ENCODE results near the gene ST6GALNAC3.
A peak's percentile ranks its signal among the peaks of the same experiment; 100 is the strongest.

Gene ST6GALNAC3

DNA sequence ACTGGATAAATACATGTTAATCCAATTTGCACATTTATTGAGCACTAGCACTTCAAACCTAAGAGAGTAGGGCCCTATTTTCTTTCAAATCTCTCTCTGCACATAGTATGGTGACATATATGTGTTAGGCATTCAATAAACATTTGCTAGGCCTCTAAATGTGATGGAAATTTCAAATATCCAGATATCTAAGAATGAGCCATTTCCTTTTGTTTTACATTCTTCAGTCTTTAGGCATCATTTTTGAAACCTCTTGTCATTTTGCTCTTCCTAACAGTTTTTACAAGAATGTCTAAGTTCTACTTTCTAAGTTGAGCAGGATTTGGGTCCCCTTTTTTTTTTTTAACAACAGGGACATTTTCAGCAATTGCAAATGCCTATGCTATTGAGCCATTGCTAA, 397.0 kb downstream of the ST6GALNAC3 start:
- no peak for DNase-seq

DNA sequence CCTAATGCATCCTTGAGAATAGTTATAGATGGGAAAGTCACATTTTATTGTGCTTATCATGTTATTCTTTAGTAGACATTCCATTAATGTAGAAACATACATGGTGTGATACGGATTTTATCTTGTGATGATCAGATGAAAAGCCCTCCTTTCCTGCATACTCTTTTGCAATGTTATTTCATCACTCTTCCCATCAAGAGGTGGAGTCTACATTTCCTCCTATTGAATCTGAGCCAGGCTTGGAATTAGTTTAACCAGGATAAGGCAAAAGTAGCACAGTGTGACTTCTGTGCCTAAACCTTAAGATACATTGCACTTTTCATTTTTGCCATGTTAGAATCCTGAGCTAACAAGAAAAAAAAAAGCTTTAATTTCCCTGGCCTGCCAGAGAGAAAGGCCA, 399.0 kb downstream of the ST6GALNAC3 start:
- no peak for DNase-seq

DNA sequence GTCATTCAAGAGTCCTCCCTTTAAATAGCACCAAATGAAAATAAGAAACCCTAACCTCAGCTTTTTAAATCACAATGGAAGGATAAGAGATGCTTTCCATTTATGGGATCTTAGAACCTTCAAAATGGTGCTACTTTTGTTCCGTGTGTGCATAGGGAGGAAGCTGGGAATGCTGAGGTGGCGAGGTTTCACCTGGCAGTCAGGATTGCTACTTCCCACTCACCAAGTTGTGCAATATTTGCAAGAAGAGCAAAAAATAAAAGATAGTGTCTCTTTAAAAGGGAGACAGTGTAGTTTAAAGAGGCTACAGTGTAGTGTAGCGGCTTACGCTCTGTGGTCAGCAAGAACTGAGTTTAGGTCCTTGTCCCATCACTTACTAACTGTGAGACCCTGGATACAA, 400.4 kb downstream of the ST6GALNAC3 start:
- no peak for DNase-seq

DNA sequence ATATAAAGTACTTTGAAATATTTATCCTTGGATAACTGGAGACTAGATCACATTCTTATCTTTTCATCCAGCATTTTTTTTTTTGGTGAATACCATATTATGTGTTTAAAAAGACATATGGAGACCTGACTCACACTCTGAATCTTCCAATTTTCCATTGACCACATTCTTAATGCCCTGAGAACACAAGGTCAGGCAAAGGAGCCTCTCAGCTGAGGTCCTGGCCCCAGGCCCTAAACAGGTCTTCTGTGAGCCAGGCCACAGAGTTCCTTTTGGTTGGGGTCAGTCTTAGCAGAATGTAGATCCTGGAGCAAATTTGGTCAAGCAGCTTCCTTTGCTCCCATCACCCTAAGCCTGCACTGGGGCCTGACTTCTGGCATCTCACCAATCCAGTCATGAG, 402.6 kb downstream of the ST6GALNAC3 start:
- DNase-seq = no peak

DNA sequence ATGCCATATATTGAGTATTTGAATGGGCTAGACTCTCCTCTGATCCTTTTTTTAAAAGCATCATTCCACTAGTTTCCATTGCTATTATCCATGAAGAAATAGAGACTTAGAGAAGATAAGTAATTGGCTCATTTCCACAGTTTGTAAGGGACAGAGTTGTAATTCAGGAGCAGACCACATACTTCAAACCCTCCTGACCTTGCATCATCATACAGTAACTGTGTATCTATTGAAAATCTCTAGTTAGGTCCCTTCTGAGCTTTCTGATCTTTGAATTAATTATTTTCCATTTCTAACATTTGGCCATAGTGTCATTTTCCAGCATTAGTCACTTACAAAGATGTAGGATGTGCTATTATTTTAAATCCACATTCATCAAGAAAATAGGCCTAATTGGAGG, 406.3 kb downstream of the ST6GALNAC3 start:
- DNase-seq = no peak

DNA sequence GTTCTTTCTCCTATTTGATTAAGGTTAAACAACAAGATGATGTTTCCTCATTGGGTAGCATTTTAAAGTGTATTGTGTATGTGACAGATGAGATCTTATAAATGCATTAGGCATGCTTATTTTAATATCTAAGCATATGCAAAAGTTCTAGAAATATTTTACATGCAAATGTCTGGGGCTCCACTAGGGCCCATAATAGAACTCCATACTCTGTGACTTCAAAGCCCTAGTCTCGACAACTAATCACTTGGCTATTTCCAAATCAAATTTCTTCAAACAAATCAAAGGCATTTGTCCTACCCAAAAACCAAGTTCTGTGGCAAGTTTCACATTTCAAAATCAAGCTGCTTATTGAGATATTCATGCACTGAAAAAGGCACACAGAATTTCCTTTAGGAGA, 407.1 kb downstream of the ST6GALNAC3 start:
- DNase-seq = no peak

DNA sequence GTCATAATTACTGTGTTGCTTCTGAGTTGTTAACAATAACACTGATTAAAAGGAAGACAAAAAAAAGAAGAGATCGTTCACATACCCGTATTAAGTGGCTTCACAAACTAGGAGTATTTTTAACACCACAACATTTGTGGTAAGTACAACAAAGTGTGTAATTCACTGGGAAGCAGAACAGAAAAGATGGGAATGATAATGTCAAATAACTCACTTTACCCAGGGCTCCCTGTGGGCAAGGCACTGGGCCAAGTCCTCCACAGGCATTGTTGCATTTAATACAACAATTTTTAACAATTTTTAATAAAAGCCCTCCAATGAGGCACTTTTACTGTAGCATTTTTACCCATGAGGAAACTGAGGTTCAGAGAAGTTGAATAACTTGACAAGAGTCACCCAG, 407.7 kb downstream of the ST6GALNAC3 start:
- no peak for DNase-seq

DNA sequence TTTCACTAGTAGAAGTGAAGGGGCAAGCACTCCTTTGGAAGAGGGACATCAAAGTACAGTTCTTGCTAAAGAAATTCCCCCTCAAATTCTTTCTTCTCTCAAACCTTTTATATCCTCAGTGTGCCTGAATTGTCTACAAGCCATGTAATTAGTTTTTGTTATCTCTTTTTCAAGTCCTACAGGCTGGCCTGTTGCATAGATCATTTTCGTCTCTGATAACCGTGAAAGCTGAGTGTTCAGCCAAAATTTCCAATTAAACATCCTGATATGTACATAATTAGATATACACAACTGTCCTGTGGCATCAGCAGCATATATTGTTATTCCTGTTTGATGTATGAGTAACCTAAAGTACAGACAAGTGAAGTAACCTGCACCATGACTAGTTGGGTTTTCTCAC, 417.2 kb downstream of the ST6GALNAC3 start:
- DNase-seq = no peak

DNA sequence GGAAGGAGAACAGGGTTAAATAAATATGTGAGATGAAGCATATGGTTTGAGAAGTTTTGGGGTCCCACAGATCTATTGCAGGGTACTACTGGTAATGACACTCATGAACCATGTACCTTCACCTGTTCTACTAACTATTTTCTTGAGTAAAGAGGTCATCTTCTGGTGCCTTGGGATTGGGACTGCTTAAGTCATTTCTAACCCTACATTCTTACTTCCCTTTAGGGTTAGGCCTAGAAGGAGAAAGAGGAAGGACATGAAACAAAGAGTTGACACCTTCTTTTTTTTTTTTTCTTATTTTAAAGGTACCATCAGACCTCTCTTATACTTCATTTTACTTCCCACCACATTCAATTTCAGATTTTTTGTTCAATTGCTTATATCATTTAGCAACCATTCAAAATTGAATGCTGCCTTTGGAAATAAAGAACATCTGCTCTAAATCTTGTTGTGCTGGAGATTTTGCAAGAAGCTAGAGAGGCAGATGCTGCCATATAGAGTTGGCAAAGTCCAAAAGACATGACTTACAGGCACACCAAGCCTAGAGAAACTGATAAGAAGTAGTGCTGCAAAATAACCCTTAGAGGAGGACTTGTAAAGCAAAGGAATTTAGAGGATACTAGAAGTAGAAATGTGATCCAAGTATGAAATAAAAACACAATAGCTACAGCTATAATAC, 418.3 kb downstream of the ST6GALNAC3 start:
- no peak for DNase-seq

DNA sequence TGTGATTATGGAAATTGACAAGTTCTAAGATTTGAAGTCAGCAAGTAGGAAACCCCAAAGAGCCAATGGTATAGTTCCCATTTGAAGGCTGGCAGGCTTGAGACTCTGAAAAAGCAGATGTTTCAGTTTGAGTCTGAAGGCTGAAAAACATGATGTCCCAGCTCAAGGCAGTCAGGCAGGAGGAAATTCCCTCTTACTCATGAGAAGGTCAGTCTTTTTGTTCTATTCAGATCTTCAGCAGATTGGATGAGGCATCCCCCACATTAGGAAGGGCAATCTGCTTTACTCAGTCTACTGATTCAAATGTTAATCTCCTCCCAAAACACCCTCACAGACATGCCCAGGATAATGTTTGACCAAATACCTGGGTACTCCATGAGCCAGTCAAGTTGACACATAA, 420.3 kb downstream of the ST6GALNAC3 start:
- DNase-seq = peak; percentile 61

DNA sequence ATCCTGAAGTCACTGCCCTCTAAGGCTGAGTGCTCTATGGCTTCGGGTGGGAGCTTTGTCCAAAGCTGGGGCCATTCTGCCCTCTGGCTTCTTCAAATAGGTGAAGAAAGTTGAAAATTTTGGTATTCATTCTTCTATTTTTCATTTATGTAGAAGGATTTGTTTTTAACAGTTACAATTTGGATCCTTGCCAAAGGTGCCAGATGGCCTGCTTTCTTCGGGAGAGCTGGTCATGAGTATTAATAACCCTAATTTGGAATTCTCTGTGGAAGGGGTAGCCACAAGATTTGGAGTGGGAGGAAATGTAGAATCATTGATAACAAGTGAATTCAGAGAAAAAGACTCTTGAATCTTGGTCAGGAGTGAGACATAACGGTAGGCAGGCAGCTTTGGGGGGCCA, 422.3 kb downstream of the ST6GALNAC3 start:
- DNase-seq = no peak

DNA sequence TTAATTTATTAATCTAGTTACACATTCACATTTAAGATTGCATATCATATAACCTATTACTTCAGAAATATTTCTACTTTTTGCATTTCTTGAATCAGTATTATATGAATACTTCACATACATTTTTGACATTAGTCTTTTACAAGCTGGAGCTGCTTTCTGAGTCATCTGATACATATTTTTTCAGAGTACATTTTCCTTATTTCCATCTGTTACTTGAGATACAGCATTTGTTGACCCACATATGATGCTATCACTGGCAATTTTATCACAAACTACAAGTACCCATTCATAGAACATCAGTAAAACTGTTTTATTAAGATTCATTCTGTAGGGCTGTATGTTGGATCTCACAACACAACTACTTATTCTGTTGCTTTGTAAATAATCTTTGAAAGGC, 425.6 kb downstream of the ST6GALNAC3 start:
- DNase-seq = no peak

DNA sequence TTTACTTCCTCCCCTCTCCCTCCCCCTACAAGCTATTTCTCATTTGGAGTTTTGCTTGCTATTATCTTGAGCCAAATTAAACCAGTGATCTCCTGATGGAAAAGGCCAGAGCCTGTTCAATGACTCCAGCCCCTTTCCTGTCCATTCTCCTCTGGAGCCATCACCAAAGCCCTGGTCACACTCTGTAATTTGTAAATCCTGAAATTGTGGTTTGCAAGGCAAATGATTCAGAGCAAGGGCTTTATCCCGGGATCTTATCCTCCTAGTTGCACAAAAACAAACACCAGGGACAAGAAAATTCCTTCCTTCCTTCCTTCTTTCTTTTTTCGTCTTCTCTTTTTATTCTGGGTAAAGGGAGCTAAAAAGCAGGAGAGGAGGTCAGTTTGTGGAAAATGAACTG, 426.6 kb downstream of the ST6GALNAC3 start:
- DNase-seq = no peak

DNA sequence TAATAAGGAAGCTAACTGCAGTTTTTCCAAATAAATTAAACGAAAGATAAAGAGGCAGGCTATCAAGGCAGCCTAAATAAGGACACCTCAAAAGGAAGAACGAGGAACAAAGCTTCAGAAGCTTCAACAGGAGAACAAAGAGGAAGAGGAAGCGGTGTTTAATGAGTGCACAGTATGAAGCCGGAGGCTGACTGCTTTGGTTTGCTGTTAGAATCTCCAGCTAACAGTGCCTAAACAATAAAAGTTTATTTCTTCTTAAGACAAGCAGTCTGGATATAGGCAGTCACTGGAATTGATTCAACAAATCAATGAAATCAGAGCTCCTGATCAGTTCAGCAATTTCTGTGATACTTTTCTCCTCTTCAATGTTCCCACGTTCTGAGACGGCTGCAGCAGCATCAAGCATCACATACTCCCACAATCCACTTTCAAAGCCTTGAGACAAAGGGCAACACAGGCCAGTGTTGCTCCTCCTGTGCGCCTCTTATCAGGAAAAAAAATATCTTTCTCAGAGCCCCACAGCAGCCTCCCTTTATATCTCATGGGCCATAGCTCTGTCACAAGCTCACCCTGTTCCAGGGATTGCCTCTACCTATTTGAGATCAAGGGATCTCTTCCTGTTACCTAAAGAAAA, 427.2 kb downstream of the ST6GALNAC3 start:
- no peak for DNase-seq

DNA sequence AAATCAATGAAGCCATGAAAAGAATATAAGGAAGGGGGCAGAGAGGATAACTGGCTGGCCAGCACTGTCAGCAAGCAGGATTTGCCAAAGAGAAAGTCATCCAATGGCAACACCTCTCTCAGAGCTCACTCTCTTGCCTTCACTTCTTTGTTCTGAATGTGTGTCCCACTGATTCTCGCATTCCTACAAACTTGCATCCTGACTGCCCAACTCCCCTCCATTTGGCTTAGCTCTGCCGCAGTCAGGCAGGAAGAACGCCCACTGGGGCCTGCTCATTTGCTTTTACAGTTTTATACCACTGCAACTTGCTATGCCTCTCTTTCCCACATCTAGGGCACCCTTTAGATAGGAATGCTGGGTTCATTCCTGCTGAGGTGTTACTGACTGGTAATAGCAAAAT, 428.6 kb downstream of the ST6GALNAC3 start:
- no peak for DNase-seq

DNA sequence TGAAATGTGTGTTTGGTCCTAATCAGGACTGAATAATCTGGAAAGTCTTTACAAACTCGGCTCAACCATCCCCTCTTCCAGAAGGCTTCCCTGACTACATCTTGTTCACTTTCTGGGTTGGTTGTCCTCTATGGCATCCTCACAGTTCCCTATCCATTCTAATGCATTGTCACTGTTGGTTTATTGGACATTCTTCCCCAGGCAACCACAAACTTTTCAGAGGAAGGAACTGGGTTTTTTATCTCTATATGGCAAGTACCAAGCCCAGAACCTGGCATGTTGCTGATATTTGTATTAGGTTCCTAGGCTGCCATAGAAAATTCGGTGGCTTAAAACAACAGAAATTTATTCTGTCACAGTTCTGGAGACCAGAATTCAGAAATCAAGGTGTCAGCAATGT, 429.2 kb downstream of the ST6GALNAC3 start:
- no peak for DNase-seq

DNA sequence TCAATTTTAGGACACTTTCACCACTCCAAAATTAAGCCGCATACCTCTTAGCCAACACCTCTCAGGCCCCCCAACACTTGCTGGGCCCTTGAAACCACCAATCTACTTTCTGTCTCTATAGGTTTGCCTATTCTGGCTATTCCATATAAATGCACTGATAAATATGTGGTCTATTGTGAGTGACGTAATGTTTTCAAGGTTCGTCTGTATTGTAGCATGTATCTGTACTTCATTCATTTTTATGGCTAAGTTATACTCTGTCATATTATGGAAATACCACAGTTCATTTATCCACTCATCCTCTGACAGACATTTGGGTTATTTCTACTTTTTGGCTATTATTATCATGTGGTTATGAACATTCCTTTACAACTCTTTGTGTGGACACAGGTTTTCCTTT, 432.8 kb downstream of the ST6GALNAC3 start:
- no peak for DNase-seq

DNA sequence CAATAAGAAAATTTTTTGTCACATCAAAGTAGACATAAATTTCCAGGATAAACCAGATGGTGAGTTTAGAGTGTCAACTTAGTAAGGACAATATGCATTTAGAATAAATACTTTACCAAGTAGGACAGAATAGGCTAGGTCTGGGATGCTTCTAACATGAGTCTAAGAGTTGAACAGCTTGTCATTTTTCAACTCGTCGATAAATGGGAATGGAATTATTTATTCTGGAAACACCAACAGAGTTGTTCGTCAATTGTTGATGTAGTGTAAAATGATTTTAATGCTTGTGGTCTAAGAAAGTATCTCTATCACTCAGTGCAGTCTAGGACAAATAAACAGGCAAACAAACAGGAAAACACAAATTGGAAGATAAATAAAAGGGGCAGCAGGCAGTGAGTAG, 434.3 kb downstream of the ST6GALNAC3 start:
- DNase-seq = no peak

DNA sequence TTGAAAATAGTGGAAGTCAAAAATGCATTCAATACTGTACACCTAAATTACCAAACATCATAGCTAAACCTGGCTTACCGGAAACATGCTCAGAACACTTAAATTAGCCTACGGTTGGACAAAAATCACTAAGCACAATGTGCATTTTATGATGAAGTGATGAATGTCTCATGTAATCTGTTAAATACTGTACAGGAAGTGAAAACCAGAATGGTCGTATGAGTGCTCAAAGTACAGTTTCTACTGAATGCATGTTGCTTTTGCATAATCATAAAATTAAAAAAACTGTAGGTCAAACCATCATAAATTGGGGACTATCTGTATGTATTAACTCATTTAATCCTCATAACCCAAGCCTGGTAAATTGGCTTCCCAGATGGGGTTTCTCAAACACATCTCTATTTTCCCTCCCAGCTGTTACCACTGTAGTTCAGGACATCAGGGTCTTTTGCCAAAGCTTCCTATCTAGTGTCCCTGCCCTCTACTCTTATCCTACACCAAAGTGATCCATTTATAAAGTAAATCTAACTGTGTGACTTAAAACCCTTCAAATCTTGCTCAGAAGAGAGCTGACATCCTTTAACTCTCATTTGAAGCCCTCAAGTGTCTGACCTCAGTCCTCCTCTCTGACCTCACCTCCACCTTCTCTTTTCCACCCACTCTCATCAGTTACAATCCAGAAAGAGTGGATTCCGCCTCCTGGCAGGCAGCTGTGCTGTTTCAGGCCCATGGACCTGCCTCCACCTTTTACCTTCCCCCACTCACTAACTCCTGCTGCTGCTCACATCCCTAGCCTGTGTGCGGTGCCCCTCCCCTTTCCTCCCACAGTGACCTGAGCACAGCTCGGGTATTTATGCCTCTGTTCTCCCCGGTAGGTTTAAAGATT, 436.4 kb downstream of the ST6GALNAC3 start:
- DNase-seq = no peak

DNA sequence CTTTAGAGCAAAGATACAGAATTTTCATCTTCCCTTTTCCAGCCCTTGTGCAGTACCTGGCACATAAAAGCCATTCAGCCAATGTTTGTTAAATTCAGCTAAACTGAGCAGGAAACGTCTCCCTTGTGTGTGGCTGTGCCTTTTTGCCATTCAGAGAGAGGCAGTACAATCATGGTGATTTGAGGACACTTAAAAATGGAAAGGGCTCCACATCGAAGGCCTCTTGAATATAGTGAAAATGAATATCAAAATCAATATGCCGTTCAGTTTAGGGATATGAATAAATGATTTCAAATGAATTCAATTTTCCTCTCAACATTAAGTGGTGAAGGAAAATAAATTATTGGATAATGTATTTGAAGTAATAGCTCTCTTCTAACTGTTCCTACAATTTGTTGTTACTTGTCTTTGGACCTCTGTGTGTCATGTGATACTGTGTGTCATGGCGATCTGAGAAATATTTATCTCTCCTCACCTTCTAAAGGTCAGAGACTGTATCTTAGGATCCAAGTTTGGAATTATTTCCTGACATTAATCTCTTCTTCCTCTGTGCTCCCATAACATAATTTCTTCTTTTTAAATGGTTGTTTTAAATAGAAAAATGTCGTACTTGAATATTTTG, 437.1 kb downstream of the ST6GALNAC3 start:
- DNase-seq = no peak

DNA sequence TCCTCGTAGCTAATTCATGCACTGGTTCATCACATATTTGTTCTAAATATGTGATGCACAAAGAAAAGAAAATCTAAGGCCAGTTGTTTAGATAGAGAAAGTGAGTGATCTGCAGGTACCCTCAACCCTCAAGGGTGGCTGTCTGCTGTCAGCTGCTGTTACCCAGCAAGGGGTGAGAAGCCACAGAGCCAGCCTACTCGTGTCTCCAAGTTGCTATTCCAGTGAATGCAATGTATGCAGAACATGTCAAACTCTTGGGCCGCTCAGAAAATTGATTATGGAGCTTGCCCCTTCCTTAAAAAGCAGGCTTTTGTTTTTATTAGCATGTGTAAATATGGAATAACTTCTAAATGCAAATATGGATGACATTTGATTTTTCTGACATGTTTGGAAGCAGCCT, 456.4 kb downstream of the ST6GALNAC3 start:
- no peak for DNase-seq

DNA sequence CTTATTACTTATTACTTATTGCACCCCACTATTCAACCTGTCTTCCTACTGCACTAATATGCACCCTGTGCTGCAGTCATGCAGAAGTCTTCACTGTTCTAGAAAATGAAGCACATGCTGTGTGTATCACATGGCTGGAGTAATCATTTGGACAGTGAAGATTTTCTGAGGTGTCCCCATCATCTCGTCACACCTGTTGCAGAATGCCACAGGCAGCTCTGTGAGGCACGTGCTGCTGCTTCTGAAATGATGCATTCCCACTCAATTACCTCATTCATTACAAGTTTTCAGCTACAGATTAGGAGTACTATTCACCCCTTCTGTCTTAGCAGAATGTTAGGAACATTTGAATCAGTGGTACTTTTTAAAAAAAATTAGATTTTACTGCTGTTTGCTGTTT, 467.1 kb downstream of the ST6GALNAC3 start:
- no peak for DNase-seq

DNA sequence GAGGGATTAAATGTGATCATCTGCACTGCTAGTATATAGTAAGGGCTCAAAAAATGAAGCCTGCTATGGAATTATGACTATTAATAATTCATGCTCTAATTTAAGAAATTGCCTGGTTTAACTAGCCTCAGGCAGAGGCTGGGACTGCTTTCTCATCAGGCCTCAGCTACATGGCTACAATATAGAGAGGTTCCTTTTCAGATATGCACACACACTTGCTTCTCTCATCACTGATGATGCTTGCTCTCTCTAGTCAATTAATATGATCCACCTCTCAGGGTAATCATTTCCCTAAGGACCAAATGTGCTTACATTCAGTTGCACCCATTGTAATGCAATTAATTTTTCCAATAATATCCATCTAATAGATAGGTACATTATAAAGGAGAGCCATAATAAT, 467.8 kb downstream of the ST6GALNAC3 start:
- DNase-seq = no peak

DNA sequence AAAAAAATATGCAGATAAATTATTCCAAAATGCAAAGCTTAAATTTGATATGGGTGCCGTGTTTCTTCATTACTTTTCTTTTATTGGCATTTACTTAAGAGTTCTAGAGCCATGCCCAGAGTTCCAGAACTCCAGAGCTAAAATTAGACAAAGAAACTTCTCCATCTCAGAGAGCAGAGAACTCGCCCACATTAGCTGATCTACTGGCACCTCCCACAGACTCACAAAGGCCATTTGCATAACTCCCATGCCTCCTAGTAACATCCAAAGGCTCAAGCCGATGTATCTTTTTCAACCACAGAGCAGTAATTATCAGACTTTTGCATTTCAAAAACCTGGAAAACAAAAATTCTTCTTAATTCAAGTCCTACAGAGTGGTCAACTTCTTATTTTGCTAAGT, 468.9 kb downstream of the ST6GALNAC3 start:
- DNase-seq = no peak
